GM12801 (cell line): ENCODE results near the gene E2F7.

Source experiments
- CTCF ChIP-seq: IDR thresholded peaks from one replicate; pipeline ENCODE4 v1.5.1; 2011; ENCODE audit warnings: control low read depth; ENCODE audit not compliant: insufficient read length; ENCODE audit errors: extremely low read depth

Gene E2F7

GRCh38 chr12:77065361-77066204 is at the start of gene E2F7:
Gene E2F7 (minus strand): TSS chr12:77065569. CDS start chr12:77064635, 934 bp downstream.
- no peak for TF ChIP-seq CTCF

- TF ChIP-seq CTCF: no peak
These were observed 48.6 kb upstream of the E2F7 start for GRCh38 chr12:77113971-77114370.

DNA sequence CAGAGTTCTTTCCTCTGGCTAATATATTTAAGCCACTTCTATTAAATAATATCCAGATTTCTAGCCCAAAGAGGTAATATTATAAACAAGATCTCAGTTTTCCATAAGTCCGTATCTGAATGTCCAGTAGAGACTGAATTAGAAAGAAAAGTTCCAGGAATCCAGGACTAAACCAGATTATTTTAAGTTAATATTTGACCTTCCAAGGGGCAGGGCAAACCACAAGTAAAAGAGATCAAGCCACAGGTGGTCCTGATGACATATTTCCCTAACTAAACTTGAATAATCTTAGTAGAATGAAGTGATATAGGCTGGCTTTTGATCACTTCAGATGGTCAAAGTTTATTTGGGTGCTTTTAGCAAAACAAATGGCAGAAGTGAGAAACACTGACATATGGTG is 43.3 kb upstream of the E2F7 start:
- no peak for TF ChIP-seq CTCF

GRCh38 chr12:77107121-77107520 is 41.8 kb upstream of the E2F7 start:
- no peak for TF ChIP-seq CTCF

GRCh38 chr12:77104792-77105191 is 39.4 kb upstream of the E2F7 start:
- TF ChIP-seq CTCF: no peak

DNA sequence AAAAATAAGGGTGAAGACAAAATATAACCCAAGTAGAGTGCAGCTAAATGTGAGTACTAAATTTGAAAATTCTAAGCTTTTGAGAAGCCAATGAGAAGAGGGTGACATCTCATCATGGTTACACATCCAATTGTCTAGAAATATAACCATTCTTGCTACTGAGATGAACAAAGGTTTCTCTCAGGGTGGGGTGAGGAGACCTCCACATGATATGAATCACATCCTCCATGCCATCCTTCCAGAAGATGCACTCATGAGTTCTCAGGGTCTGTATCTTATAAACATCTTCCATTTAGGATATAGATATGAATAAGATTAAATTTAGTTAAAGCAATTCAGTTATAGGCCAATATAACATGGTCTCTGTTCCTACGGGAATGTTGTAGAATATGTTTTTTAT is 38.9 kb upstream of the E2F7 start:
- no peak for TF ChIP-seq CTCF

DNA sequence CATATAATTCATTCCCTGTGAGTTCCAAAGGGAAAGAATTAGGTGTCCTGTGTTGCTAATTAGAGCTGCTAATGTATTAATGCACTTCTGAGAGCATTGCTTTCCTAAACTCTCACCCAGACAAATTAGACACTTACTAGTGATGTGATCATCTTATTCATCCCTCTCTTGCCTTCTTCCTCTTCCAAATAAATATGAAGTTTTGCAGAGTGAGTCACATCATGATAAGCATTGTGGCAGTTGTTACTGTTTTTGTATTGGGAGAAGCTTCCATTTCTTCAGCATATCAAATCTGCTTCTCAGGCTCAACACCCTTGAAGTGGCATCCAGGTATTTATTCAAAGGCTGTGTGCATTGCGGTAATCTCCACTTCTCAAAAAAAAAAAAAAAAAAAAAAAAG is 37.3 kb upstream of the E2F7 start:
- no peak for TF ChIP-seq CTCF

DNA sequence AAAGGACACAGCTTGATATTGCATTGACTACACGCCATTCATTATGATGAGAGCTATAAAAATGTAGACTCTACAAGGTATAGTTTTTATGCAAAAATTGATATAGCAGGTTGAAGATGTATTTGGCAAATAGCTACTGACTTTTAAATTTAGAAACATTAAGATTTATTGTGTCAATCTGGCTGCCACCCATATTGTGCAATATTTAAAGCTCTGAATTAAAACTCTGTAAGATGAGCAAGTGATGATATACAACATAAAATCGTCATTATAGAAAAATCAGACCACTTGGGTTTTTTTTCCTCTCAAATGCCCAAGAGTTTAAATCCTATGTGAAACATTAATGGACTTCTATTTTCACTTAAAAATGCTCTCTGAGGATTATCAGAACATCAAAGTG is 36.8 kb upstream of the E2F7 start:
- TF ChIP-seq CTCF: no peak
